NCI-H1930 (cell line): Measurements from ENCODE around the gene CAPN15.

Experiments
- DNase-seq, 2 experiments: peaks; one replicate each; lab custom pipeline; 2025; lab: John Stamatoyannopoulos, UW

Gene CAPN15

DNA sequence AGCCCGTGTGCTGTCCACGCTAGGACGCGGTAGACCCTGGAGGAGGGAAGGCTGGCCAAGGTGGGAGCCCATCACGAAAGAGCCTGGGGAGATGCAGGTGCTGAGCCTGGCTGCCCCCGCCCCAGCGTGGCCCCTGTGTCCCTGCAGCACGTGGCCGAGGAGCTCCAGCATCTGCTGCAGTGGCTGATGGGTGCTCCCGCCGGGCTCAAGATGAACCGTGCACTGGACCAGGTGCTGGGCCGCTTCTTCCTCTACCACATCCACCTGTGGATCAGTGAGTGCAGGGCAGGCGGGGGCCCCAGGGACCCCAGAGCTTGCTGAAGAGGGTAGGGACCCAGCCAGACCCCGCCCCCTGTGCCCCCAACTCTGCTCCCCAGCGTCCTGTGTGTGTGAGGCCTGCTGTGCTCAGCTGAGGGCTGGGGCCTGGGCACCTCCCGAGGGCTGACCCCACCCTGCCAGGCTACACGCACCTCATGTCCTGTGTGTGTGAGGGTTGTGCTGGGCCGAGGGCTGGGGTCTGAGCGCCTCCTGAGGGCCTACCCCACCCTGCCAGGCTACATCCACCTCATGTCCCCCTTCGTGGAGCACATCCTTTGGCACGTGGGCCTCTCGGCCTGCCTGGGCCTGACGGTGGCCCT lies 50.8 kb downstream of the CAPN15 start:
- no peak for DNase-seq

- peak; percentile 32 to 45 for DNase-seq
These were observed 51.4 kb downstream of the CAPN15 start for GRCh38 chr16:578870-579405.

GRCh38 chr16:580141-580945 lies 52.8 kb downstream of the CAPN15 start:
- no peak for DNase-seq

GRCh38 chr16:580946-581498 lies 53.5 kb downstream of the CAPN15 start:
- DNase-seq = no peak

- DNase-seq = no peak
These were observed 54.7 kb downstream of the CAPN15 start for GRCh38 chr16:582218-582613.

- no peak for DNase-seq
These were observed 55.3 kb downstream of the CAPN15 start for GRCh38 chr16:582614-583331.

DNA sequence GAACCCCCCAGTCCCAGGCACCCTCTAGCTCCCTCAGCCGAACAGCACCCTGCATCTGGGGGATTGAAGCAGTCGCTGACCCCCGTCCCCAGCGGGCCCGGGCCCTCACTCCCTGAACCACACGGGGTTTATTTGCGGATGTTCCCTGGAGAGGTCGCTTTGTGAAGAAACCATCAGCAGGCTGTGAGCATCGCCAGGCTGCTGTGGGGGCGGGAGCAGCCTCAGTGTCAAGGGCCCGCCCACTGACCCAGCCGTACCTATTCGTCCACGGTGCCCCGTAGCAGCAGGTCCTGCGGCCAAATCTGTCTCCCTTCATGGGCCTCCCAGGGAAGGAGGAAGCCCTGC lies 55.9 kb downstream of the CAPN15 start:
- peak; percentile 38 to 55 for DNase-seq

GRCh38 chr16:583815-584591 lies 56.5 kb downstream of the CAPN15 start:
- DNase-seq = peak in 1 of 2 experiments; percentile 38

GRCh38 chr16:585351-585750 lies 57.8 kb downstream of the CAPN15 start:
- DNase-seq = peak; percentile 40 to 53

GRCh38 chr16:586047-586644 lies 58.6 kb downstream of the CAPN15 start:
- no peak for DNase-seq

GRCh38 chr16:586645-587590 lies 59.4 kb downstream of the CAPN15 start:
- no peak for DNase-seq

DNA sequence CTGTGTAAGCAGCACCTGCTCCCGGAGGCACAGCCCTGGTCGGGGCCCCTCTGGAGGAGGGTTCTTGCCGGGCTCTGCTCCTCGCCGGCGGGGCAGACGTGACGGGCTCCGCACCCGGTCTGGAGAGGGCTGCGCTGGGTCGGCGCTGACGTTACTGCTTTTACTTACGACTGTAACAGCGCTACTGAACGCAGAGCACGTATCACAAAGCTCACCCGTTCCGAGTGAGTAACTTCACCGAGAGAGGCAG lies 61.1 kb downstream of the CAPN15 start:
- no peak for DNase-seq

GRCh38 chr16:588889-589657 lies 61.6 kb downstream of the CAPN15 start:
- DNase-seq = peak; percentile 93 to 96

- DNase-seq = peak; percentile 97 to 98
These were observed 62.2 kb downstream of the CAPN15 start, which contains the start of gene RAB40C for GRCh38 chr16:589658-590187. RAB40C (plus strand) TSS chr16:590066; CDS start chr16:590292, 226 bp downstream.

DNA sequence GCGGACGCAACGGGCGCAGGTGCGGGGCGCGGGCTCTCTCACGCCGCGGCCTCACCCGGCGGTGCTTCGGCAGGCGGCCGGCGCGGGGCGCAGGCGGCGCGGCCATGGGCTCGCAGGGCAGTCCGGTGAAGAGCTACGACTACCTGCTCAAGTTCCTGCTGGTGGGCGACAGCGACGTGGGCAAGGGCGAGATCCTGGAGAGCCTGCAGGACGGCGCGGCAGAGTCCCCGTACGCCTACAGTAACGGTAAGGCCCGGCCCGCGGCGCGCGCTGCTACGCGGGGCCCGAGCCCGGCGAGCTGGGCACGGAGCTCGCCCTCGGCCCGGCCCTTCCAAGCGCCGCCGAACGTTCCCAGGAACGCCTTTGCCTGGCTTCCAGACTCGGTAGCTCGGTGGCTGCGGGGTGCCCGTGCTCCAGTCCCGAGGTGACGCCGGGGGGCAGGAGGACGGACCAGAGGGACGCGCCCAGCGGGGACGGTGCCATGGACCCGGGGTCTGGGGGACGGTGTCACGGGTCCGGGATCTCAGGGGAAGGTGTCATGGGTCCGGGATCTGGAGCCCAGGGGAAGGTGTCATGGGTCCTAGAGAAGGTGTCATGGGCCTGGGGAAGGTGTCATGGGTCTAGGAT lies 62.8 kb downstream of the CAPN15 start:
- no peak for DNase-seq

DNA sequence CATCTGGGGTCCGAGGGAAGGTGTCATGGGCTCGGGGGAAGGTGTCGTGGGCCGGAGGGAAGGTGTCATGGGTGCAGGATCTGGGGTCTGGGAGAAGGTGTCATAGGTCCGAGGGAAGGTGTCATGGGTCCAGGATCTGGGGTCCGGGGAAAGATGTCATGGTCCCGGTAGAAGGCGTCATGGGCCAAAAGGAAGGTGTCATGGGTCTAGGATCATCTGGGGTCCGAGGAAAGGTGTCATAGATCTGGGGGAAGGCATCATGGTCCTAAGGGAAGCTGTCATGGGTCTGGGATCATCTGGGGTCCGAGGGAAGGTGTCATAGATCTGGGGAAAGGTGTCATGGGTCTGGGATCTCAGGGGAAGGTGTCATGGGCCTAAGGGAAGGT lies 63.3 kb downstream of the CAPN15 start:
- DNase-seq = no peak

DNA sequence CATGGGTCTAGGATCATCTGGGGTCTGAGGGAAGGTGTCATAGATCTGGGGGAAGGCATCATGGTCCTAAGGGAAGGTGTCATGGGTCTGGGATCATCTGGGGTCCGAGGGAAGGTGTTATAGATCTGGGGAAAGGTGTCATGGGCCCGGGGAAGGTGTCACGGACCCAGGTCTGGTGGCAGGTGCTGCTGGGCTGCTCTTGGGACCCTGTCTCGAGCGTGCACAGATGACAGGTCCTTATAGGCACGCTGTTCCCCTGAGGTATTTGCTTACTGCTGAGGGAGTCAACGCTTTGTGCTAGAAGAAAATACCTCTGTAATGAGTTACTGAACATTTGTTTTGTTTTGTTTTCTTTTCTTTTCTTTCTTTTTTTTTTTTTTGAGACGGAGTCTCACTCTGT lies 63.7 kb downstream of the CAPN15 start:
- no peak for DNase-seq

DNA sequence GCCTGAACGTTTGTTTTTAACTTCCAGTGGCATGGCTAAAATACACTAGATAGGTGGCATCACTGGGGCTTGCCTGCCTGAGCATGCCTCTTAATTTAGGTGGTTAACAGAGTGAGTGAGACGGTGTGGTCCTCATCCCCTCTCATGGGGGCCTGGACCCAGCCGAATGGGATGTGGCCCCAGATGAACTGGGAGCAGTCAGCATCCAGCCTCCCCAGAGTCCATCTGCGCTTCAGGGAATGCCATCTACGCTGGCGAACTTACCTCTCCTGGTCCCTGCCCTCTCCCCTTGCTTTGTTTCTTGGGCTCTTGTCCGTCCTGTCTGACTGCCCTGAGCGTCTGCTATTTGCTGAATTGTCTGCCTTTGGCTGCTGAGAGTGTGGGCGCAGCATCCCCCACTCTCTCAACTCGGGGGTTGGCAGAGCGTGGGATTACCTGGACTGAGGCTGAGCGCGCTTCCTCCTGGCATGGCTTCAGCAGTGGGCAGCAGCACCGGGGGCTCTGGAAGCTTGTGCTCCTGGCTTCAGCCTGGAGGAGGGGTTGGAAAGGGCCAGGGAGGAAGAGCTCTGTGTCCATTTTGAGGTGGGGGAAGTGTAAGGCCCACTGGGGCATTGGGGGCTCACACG lies 64.5 kb downstream of the CAPN15 start:
- no peak for DNase-seq
